Rectal smooth muscle tissue (tissue), 1 donor: Measurements from ENCODE around the gene LRRC34.

Experiments used
- H3K27ac ChIP-seq: one replicate; pipeline ENCODE4 v1.7.0; 2013; ENCODE audit warnings: low read depth, low read length, inconsistent platforms
- H3K27me3 ChIP-seq: one replicate; pipeline ENCODE4 v1.7.0; 2013; ENCODE audit warnings: low read length; ENCODE audit not compliant: control insufficient read depth, insufficient read depth
- H3K36me3 ChIP-seq: one replicate; pipeline ENCODE4 v1.7.0; 2013; ENCODE audit warnings: low read length; ENCODE audit not compliant: control insufficient read depth, insufficient read depth
- H3K4me1 ChIP-seq: one replicate; pipeline ENCODE4 v1.7.0; 2013; ENCODE audit warnings: low read length; ENCODE audit not compliant: control insufficient read depth, insufficient read depth
- H3K4me3 ChIP-seq: one replicate; pipeline ENCODE4 v1.7.0; 2013; ENCODE audit warnings: low read length
- H3K9ac ChIP-seq: one replicate; pipeline ENCODE4 v1.7.0; 2013; ENCODE audit warnings: low read length

The LRRC34 gene

GRCh38 chr3:169772305-169772896 lies 40.3 kb downstream of the LRRC34 start:
- Histone ChIP-seq H3K36me3 (peaks cover 3% of the 10 kb centered on the region), H3K27me3 (no peaks in the 10 kb centered on the region), H3K4me3 (peak overlapping the region; percentile 96), H3K4me1 (peaks cover 10% of the 10 kb centered on the region), H3K9ac (peak overlapping the region; percentile 98), H3K27ac (peak overlapping the region; percentile 97)

DNA sequence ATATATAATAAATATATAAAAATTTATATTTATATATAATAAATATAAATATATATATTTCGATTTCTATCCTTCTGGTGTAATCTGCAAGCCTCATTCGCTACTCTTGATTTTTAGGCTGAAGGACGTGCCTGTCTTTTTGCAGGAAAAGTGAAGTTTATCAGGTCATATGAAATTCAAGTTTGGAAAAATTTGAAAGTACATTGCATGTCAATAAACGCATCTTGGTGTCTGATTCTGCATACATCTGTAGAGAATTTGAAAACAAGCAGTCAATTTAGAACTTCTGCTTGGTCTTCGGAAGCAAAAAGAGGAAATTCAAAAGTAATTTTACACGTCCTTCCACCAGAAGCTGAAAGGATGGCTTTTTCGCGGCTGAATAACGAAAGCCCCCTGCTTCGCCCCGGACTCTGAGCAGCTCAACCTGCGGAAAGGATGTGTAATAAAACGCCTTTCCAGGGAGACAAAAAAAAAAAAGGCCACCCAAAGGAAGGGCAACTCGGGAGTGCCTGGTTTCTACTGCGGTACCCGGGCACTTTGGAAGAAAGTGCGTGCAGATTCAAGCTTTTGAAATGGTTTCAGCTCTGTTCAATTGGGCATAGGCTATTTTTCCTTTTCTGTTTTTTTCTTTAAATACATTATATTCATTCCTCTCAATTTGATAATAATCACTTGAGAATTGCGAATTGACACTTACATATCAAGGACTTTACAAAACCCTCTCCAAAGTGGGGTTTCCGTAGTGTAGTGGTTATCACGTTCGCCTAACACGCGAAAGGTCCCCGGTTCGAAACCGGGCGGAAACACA lies 41.0 kb downstream of the LRRC34 start:
- Histone ChIP-seq H3K9ac (no peak overlapping the region), H3K4me3 (peak overlapping the region; percentile 96), H3K27me3 (no peaks in the 10 kb centered on the region), H3K27ac (peak overlapping the region; percentile 97), H3K4me1 (peaks cover 10% of the 10 kb centered on the region), H3K36me3 (peaks cover 3% of the 10 kb centered on the region)

- H3K36me3 ChIP-seq, result no peaks in the 10 kb centered on the region
- H3K4me1 ChIP-seq, result peaks cover 8% of the 10 kb centered on the region
- H3K27ac ChIP-seq, result peak within 1 kb of the TSS; percentile 87
- peak within 1 kb of the TSS; percentile 76 for H3K9ac ChIP-seq
- no peaks in the 10 kb centered on the region for H3K27me3 ChIP-seq
- peak within 1 kb of the TSS; percentile 82 for H3K4me3 ChIP-seq
These were observed 43.2 kb downstream of the LRRC34 start, which contains the start of gene ACTRT3 for GRCh38 chr3:169769287-169770181. Gene ACTRT3, minus strand, starts transcription at chr3:169769561. Its CDS starts 41 bp downstream, at chr3:169769520.

DNA sequence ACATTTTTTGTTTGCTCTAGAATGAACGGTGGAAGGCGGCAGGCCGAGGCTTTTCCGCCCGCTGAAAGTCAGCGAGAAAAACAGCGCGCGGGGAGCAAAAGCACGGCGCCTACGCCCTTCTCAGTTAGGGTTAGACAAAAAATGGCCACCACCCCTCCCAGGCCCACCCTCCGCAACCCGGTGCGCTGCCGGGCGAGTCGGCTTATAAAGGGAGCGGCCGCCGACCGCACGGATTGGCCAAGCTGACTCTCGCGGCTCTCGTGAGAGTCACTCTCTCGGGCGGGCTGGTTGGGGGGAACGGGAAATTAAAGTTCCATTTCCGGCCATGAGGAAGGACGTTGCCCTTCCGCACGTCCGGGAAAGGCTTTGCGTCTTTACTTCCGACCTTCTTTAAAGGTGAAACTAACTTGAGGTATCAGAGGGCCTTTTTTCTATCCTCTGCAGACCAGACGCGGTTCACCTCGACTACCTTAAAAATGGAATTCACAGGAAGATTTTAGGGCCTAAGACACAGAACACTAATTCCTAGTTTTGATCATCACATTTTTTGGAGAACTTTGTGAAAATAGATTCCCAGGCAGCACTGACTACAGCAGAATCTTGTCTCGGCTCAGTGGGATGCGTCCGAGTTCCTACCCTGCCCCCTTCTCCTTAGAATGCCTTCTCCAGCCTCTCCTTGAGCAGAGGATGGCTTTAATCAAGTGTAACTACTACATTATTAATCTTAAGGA lies 47.7 kb downstream of the LRRC34 start, which contains the start of gene TERC:
TSS of gene TERC (minus strand) at position 179 of the 731 bp plus-strand sequence.
- H3K4me1 ChIP-seq, result no peaks in the 10 kb centered on the region
- H3K36me3 ChIP-seq, result no peaks in the 10 kb centered on the region
- H3K9ac ChIP-seq, result peak within 1 kb of the TSS; percentile 92
- peak within 1 kb of the TSS; percentile 98 for H3K4me3 ChIP-seq
- peak within 1 kb of the TSS; percentile 99 for H3K27ac ChIP-seq
- no peaks in the 10 kb centered on the region for H3K27me3 ChIP-seq

GRCh38 chr3:169764312-169764881 lies 48.3 kb downstream of the LRRC34 start:
- H3K27ac ChIP-seq, result peak overlapping the region; percentile 99
- H3K27me3 ChIP-seq, result no peaks in the 10 kb centered on the region
- no peaks in the 10 kb centered on the region for H3K36me3 ChIP-seq
- peak overlapping the region; percentile 98 for H3K4me3 ChIP-seq
- H3K4me1 ChIP-seq, result no peaks in the 10 kb centered on the region
- peak overlapping the region; percentile 92 for H3K9ac ChIP-seq

- Histone ChIP-seq H3K9ac (no peak overlapping the region), H3K4me1 (no peaks in the 10 kb centered on the region), H3K27ac (no peak overlapping the region), H3K4me3 (no peak overlapping the region), H3K27me3 (no peaks in the 10 kb centered on the region), H3K36me3 (no peaks in the 10 kb centered on the region)
These were observed 52.2 kb downstream of the LRRC34 start for GRCh38 chr3:169760479-169760878.

DNA sequence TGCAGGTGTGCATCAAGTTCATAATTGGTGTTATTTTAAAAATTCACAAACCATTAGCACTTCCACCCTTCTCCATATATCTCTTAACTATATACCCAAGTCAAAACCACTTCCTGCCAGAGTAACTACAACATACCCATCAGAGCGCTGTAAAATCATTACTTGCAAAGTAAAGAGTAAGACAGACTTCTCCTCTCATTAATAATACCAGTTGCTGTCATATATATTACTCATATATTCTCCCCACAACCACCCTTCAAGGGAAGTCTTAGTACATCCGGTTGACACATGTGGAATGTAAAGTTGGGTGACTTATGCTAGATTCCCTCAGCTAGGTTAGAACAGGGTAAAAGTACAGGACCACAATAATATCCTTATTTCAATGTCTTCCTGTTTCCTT lies 53.4 kb downstream of the LRRC34 start:
- H3K9ac ChIP-seq, result no peak overlapping the region
- H3K4me3 ChIP-seq, result no peak overlapping the region
- H3K27me3 ChIP-seq, result no peaks in the 10 kb centered on the region
- H3K27ac ChIP-seq, result no peak overlapping the region
- no peaks in the 10 kb centered on the region for H3K4me1 ChIP-seq
- H3K36me3 ChIP-seq, result no peaks in the 10 kb centered on the region

DNA sequence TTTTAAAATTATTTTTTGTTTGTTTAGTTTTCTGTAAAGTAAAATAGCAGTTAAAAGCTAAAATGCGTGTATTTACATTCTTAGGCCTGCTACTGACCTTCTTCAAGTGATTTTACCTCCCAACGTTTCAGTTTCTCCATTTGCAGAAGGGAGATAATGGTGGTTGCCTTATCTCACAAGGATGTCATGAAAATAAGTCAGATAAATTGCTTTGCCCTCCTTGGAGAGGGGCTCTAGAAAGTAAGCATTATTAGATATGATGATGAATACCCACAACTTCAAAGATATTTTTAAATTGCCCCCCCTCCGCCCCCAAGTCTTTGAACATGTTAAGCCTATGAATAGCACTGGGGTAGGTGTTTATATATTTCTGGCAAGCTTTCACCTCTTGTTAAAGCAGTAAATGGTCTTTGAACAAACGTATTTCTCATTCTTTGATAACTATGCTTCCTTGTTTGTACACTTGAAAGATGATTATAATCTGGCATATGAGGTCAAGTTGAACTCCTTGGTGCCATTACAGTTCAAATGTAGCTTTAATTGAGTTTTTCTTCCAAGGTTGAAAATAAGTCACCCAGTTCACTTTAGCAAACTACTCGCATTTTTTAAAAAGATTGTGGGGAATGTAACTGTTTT lies 54.2 kb downstream of the LRRC34 start:
- no peaks in the 10 kb centered on the region for H3K4me1 ChIP-seq

GRCh38 chr3:169755488-169755887 lies 57.2 kb downstream of the LRRC34 start:
- no peak overlapping the region for H3K9ac ChIP-seq
- H3K4me1 ChIP-seq, result no peaks in the 10 kb centered on the region
- no peaks in the 10 kb centered on the region for H3K27me3 ChIP-seq
- H3K27ac ChIP-seq, result no peak overlapping the region
- no peaks in the 10 kb centered on the region for H3K36me3 ChIP-seq
- H3K4me3 ChIP-seq, result no peak overlapping the region

More for the DNA sequence above, 54.2 kb downstream of the LRRC34 start:
- Histone ChIP-seq H3K36me3 (no peaks in the 10 kb centered on the region), H3K27ac (no peak overlapping the region), H3K27me3 (no peaks in the 10 kb centered on the region), H3K9ac (no peak overlapping the region), H3K4me3 (no peak overlapping the region)

GRCh38 chr3:169754711-169755110 lies 58.0 kb downstream of the LRRC34 start:
- H3K4me3 ChIP-seq, result no peak overlapping the region
- H3K4me1 ChIP-seq, result no peaks in the 10 kb centered on the region
- no peak overlapping the region for H3K27ac ChIP-seq
- no peaks in the 10 kb centered on the region for H3K36me3 ChIP-seq
- no peak overlapping the region for H3K9ac ChIP-seq
- no peaks in the 10 kb centered on the region for H3K27me3 ChIP-seq

DNA sequence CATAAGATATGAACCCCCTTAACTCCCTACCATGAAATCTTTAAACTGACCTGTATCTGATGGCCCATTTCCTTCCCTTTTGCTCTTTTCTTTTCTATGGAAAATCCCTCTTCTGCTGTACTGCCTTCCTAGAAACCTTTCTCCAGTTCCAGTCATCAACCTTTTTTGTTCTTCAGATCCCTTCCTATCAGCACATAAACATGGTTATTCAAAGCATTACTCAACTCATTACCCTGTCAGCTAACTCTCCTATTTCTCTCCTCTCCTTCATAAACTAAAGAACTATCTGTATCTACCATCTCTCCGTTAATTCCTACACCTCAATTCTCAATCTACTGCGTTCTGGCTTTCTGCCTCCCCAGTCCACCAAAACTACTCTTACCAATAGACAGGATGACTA lies 60.8 kb downstream of the LRRC34 start:
- H3K27me3 ChIP-seq, result no peaks in the 10 kb centered on the region
- no peak overlapping the region for H3K4me3 ChIP-seq
- no peak overlapping the region for H3K27ac ChIP-seq
- H3K4me1 ChIP-seq, result no peaks in the 10 kb centered on the region
- no peak overlapping the region for H3K9ac ChIP-seq
- H3K36me3 ChIP-seq, result no peaks in the 10 kb centered on the region
